Hematopoietic multipotent progenitor cell (in vitro differentiated cells): Measurements from ENCODE around the gene HOXA11. TPM values are rescaled to one million over a fixed set of nuclear protein-coding genes. Genes with fewer than 3 reads are reported as not detected.

Source experiments
- DNase-seq, 3 donors: peaks; one replicate each; pipeline ENCODE4 v3.0.0-alpha.2; 2011 to 2015; ENCODE audit warnings: low read depth in 2 of 3, low spot score in 2 of 3
- total RNA-seq: library from RNA; depleted of rRNA; stranded (reverse); fragments of >200 nt; gene quantifications from one replicate; pipeline ENCODE4 v1.2.3, GENCODE V29; 2012

Gene HOXA11
- total RNA-seq, 1 donor: not detected

DNA sequence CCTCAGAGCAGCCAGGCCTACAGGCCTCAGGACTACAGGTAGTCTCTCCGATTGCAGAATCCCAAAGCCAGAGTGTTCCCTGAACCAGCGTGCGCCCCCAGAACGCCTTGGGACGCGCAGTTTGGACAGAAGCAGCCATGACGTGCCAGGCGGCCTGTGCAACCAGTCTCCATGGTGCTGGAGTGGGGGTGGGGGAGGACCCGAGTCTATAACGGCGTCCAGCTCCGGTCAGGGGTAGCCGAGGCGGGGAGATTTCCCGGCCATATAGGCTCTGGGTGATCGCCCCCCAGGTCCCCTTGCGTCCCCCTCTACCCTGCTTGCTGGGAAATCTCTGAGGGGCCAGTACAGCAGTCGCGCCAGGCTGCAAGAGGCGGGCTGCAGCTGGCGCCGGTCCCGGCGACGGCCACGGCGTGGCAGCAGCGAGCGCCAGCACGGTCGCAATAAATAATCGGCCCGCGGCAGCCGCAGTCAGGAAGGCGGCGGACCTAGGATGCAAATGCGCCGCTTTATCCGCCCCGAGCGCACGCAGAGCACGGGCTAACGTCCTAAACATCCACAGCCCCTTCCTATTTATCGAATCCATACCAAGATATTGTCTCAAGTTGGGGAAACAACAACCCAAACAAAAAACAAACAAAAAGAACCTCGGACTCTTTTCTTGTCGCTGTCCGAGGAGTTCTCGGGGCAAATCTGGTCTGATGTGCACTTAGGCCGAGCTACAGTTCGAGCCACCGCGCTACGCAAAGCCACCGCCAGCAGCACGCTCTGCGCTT lies 34.3 kb downstream of the HOXA11 start:
- peak in 2 of 3 donors; percentile 83 to 85 for DNase-seq

DNA sequence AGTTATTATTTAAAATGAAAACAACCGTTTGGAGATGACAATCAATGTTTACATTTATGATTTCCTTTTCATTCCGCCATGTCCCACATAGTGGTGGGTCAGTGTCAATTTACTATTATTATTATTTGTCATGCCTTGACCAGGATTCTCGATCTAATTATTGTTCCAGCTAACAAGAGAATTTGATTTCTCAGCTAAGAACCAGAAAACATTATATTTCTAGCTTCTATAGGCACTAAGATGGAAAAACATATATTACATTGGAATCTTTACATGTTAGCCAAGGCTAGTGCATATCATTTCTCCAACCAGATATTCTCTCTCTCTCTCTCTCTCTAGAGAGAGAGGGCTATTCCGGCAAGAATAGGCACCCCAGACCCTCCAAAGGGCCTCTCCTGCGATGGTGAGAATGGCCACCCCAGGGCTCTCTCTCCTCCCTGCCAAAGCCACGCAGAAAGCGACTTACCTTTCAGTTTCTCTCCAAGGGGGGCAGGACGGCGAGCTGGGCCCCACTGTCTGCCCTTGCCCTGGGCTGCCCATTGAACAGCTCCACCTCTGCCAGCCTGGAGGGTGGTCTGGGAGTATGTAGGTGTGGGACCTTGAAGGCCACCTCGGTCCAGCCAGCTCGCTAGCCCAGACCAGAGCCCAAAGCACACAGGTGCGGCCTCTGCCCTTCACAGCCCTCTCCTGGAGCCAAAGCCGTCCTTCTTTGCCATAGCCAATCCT lies 35.0 kb downstream of the HOXA11 start:
- DNase-seq: no peak

DNA sequence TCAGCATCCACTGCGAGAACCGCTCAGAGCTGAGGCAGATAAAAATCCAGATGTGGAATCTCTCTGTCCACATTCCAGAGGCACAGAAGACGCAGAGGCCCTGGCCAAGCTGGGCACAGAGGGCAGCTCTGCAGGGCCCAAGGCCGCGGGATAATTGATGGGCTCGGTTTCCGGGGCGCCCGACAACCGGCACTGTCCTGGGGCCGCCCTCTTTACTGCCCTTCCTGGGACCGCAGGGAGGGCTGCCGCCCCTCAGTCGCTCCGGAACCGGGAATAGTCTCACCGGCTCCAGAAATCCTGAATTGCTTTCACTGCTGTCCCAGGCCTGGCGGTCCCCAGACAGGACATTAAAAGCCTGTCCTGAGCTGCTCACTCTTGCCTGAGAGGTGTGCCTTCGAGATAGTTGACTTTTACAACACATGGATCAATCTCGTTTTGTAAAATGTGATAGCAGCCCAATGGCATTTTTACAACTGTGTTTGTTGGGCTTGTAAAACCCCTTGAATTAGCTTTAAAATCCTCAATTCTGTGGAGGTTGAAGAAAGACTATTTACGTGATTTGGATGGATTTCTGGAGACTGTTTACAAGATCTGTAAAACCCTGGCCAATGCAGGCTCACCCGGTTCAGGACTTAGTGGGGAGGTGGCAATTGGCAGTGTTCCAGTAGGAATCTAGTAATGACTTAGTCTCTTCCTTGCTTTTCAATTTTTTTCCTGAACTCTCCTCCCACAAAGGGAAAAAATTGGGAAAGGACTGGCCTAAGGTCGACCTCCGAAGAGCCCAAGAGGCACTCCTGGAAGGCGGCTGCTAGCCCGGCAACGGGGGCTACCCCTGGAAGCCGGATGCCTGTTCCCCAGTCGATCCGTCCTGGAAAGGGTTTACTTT lies 36.0 kb downstream of the HOXA11 start:
- no peak for DNase-seq

DNA sequence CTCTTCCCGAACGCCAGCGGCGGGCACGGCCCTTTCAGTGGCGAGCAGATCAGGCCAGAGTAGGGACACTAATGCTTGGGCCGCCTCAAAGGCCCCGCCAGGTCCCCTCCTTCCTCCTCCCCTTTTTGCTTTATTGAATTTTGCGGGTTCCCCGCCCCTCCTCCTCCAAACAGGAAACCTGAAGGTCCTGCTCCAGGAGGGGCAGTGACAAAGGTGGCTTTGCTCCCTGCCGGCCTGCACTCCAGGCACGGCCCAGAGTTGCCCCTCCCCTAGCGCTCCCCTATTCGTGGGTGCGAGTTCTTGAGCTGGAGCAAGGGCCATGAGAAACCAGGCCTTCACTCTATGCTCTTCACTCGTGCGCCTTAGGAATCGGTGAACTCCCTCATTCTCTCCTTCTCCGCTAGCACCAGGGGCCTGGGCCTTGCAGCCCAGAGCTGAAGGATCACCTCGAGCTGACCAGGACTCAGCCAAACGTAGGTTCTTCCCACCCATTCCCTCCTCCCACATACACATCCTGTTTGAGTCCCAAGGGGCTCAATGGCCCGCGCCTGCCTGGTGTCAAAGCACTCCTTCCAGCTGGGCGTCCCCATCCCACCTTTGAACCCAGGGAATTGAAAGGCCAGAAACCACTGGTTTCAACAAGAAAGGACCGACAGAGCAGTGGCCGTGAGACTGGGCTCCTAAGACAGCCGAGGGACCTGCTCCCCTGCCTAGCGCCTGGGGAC lies 36.8 kb downstream of the HOXA11 start:
- no peak for DNase-seq

DNA sequence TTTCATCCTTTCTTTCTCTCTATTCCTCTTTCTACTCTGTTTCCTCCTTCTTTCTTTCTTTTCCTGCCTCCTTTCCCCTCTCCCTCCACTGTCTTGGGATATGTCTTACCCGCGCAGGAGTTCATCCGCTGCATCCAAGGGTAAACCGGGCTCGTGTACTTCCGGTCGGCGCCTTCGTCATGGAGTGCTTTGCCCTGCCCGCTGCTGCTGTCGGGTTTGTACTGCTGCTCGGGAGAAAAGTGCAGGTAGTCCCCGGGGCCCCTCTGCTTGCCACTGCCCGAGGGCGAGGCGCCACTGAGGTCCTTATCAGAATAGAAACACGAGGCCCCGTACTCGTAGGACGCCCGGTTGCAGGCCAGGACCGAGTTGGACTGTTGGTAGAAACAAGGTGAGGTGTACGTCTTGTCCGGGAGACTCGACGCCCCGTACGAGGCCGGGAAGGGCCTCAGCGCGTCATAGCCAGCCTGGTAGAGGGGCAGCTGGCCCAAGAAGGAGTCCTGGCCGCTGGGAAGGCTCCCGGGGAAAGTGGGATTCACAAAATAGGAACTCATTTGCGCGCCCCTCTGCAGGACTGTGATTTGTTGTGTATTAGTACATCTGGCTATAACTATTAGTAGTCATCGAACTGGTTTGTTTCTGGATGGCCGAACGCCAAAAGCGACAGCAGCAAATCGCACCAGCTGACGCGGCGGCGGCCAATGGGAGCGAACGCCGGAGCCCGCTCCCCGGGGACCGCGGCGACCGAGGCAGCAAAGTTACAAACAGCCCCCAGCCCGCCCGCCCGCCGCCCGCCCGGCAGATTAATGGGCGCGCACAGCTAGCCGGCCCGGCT lies 37.6 kb downstream of the HOXA11 start, which contains the start of gene HOXA6:
HOXA6 (minus strand) TSS at position 576 of the 832 bp plus-strand sequence; CDS start at position 551, 25 bp downstream.
- no peak for DNase-seq

DNA sequence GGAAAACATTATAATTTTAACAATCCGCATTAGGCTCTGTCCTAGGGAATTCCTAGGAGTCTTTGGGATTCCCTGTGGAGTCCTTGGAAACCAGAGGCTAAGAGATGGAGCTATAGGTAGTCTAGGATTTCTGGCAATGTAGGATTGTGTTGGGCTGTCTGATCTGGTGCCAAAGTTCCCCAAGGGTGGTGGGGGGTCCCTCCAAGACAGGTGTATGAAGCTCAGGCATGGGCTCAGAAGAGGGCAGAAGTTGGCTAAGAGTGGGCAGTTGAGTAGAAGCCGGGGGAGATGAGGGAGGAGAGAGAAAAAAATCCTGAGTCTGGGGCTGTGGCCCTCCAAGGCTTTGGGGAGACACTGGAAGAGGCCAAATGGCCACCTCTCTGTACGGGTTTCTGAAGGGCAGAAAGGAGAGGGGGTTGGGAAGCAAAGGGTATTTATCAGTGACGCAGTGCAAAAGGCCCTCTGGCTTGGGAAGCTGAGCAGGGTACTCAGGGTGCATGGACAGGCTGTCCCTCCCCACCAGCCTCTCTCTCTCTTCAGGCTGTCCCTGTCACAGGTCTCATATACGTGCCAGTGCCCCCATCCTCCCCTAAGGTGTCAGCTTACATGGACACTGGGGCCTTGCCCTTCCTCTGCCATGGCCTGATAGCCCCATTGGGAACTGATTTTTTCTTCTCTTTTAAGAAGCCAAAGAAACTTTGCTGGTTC lies 38.4 kb downstream of the HOXA11 start:
- DNase-seq: no peak

DNA sequence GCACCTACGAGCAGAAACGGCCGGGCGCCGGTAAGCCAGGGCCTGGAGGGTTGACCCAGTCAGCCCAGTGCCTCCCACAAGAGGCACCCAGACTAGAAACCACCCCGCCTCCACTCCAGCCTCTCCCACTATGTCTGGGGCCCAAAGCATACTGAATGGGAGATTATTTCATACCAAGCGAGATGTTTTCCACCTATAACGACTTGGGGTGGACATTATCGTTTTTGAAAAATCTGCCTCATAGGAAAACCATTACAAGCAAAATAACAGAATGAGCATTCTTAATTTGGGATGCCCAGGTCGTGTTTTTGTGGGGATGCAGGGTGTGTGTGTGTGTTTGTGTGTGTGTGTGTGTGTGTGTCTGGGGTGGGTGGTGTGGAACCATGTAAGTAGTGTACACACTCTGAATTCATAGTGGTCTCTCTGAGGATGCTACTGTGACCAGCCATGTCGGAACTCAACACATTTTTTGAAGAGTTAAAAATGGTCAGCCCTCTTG lies 39.1 kb downstream of the HOXA11 start:
- DNase-seq: no peak

DNA sequence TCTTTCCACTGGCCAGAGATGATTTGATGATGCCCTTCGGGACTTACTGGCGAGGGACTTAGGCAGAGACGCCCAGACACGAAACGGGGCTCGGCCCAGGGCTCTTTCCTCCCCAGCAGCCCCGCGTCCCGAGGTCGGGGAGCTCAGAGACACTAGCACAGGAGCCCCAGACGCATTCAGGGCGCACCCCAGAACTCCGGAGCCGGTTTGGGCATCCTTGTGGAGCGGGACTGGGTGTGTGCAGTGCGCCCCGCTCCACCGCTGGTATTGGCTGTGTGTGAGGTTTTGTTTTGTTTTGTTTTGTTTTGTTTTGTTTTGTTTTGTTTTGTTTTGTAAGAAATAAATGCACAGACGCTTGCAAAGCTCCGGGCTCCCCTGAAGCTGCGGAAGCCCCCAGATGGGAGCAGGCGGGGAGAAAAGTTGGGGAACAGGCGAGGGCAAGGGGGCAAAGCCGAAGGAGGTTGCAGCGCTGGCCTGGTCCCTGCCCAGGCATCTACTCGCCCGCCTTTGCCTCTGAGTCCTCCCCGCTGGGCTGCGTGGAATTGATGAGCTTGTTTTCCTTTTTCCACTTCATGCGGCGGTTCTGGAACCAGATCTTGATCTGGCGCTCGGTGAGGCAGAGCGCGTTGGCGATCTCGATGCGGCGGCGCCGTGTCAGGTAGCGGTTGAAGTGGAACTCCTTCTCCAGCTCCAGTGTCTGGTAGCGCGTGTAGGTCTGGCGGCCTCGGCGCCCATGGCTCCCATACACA lies 39.7 kb downstream of the HOXA11 start:
- no peak for DNase-seq

DNA sequence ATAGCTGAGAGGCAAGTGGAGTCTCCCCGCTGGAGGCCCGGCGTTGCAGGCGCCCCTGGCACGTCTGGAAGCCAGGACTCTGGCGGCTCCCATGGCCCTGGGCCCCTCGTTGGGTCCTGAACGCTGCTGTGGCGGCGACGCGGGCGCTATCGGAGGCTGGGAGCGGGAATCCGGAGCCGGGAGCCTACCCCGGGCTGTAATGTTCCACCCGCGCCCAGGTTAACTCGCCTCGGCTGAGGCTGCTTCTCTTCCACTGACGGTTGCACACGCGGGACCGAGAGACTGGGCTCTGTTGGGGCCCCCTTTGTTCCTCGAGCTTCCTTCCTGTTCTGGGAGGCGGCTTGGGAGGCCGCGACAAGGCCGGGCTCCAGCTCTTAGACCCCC lies 40.3 kb downstream of the HOXA11 start:
- DNase-seq: no peak

DNA sequence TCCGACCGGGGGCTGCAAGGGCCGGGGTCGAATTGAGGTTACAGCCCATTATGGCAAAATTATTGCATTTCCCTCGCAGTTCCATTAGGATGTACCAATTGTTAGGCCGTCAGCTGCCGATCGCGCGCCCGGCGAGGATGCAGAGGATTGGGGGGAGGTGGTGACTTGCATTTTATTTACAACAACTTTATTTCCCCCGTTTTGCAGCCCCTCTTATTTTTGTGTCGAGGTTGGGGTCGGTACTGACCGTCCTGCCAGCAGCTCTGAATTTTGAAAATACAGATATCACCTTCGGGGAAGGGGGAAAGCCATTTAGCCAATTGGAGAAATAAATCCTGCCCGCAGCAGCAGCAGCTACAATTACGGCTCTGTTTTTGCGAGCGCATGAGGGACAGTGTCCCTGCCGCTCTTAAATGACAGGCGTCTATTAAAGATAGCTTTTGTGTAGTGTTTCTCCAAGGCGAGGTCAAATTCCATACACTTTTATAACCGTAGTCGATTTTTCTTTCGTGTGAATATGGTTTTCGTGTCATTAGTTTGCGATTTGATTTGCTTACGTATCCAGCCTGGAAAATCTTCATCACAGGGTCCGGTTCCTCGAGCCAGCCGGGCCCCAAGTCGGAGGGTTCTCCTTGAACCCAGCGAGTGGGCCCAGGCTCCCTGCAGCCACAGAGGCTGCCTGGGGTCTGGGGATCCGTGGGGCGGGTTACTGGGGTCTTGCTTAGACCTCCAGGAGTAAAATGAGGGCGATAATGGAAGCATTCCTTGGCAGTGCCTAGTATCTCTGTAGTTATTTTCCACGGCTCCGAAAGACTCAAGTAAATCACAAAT lies 40.9 kb downstream of the HOXA11 start:
- DNase-seq: no peak

DNA sequence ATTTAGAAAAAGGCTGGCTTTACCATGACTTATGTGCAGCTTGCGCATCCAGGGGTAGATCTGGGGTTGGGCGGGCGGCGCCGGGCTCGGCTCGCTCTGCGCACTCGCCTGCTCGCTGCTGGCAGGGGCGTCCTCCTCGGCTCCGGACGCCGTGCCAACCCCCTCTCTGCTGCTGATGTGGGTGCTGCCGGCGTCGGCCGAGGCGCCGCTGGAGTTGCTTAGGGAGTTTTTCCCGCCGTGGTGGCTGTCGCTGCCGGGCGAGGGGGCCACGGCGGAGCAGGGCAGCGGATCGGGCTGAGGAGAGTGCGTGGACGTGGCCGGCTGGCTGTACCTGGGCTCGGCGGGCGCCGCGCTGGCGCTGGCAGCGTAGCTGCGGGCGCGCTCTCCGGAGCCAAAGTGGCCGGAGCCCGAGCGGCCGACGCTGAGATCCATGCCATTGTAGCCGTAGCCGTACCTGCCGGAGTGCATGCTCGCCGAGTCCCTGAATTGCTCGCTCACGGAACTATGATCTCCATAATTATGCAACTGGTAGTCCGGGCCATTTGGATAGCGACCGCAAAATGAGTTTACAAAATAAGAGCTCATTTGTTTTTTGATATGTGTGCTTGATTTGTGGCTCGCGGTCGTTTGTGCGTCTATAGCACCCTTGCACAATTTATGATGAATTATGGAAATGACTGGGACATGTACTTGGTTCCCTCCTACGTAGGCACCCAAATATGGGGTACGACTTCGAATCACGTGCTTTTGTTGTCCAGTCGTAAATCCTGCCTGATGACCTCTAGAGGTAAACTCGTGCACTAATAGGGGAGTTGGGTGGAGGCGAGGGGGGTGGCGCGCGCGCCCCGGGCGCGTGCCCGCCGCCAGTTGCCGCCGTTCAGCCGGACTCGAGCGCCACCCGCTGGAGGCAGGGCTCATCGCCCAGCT lies 41.7 kb downstream of the HOXA11 start, which contains the start of gene HOXA5:
HOXA5 (minus strand) TSS at position 659 of the 927 bp plus-strand sequence; CDS start at position 585, 74 bp downstream.
- DNase-seq: peak in 1 of 3 donors; percentile 78

DNA sequence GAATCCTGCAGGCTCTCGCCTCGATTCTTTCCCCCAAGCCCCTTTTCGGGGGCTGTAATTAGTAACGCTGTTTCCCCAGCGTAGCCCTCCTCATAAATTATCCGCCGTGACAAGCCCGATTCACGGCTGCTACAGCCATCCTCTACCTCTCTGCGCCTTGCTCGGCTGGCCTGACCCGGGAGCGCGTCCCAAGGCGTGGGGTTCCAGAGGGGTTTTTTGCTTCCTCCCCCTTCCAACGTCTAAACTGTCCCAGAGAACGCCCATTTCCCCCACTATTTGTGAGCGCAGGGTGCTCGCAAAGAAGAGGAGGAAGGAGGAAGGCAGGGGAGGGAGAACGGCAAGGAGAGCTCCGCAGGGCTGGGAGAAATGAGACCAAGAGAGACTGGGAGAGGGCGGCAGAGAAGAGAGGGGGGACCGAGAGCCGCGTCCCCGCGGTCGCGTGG lies 42.4 kb downstream of the HOXA11 start:
- no peak for DNase-seq

DNA sequence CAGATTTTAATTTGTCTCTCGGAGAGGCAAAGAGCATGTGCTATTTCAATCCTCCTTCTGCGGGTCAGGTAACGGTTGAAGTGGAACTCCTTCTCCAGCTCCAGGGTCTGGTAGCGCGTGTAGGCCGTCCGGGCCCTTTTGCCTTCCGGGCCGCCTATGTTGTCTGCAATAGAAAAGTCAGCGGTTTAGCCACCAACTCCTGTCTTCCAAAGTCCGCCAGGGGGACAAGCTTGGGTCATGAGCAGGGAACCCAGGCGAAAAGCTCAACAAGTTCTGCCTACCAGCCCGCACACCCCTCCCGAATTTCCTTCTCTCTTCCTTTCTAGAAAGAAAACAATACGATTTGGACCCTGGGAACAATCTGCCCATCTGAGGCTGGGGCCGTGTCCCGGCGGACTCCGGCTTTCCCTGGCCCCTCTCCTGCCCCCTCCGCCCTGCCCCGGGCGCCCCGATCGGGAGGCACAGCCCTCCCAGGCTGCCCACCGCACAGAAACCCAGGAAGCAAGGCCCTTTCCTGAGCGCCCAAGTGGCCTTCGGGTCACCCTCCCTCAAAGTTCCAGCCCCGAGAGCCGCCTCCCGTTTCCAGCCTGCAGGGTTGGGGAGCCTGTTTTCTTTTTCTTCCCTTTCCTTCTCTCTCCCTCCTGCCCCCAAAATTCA lies 43.0 kb downstream of the HOXA11 start:
- DNase-seq: no peak

DNA sequence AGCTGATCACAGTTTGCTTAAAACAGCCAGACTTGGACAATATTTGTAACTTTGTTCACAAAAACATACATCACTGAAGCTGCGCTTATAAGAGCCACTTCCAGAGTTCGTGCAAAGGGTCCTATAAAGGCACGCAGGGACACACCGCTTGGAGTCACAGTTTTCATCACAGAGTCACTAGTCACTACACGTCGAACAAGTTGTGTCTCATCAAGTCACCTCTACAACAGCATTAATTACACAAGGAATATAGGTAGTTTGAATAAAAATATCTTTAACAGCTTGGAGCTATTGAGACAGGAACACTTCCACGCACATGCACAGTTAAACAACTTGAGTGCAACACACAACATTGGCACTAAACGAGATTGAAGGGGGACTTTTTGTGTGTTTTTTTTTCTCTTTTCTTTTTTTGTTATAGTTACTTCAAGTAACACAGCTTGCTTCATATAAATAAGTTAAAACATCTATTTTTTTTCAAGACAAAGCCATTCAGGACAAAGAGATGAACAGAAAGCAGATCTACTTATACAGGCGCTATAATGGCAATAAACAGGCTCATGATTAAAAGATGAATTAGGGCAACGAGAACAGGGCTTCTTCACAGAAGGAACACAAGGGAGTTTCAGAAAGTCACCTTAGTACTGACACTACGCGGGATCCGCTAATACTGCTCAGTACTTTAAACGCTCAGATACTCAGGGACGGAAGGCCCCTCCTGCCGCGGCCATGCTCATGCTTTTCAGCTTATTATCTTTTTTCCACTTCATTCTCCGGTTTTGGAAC lies 43.7 kb downstream of the HOXA11 start:
- DNase-seq: no peak
